GM19467 (cell line): ENCODE measurements around the gene PGBD2.
"Not testable (repeated sequence)": the region's sequence is repeated elsewhere in the genome, so short reads cannot be mapped to it uniquely, and the experiment has no call there.

Experiments
- ATAC-seq: cut with Tn5 transposase; IDR thresholded peaks from one replicate; pipeline ENCODE4 v1.9.1; 2021; ENCODE audit warnings: mild to moderate bottlenecking, moderate library complexity; ENCODE audit not compliant: unreplicated experiment

Gene PGBD2

DNA sequence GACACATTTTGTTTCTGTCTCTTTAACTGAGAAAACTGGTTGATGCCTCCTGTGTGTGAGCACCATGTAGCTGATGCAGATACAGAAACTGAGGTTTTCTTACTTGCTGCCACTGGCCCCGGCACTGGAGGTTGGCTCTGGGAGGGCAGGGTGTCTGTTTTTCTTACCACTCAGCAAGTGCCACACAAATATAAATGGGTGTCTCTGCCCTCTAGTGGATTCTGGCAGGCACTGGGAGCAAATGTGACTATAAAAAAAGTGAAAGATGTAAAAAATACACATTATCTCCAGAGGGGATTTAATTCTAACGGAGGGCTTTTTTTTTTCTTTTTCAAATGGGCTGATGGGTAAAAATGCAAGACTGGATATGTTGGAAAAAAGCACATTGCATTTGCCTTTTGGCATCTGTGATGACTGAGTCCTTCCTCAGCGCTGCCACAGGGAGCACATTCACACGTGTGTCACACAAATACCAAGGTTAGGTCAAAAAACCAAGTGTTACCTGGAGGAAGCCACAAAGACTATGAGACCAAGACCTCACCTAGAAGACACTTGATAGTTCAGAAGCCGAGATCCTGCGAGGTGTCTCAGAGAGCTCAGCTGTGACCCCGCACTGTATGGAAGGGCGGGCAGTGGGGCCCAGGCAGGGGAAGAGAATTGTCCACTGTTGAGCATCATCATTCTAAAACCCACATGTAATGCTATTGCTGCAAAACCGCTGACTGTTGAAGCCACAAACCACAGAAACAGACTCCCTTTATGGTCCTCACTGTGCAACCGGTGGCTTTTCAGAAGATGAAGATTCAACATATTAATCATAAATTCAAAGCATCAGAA lies 18.9 kb downstream of the PGBD2 start:
- ATAC-seq = peak; percentile 90

DNA sequence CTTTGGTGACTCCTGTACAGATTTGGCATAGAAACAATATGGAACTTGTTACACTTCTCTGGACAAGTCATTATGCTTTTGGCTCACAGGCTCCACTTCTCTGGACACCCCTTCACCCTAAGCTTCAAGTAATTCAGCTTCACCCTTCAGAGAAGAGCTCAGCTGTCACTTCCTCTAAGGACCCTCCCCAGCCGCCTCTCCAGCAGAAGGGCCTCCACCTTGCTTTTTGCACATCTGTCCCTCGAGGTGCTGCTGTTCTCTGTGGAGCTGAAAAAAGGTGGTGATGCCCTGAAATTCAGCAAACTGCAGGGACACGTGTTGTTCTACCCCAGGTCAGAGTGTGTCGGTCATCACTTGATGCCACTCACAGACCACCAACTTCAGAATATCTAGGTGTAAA lies 19.8 kb downstream of the PGBD2 start:
- ATAC-seq = not testable (repeated sequence)

DNA sequence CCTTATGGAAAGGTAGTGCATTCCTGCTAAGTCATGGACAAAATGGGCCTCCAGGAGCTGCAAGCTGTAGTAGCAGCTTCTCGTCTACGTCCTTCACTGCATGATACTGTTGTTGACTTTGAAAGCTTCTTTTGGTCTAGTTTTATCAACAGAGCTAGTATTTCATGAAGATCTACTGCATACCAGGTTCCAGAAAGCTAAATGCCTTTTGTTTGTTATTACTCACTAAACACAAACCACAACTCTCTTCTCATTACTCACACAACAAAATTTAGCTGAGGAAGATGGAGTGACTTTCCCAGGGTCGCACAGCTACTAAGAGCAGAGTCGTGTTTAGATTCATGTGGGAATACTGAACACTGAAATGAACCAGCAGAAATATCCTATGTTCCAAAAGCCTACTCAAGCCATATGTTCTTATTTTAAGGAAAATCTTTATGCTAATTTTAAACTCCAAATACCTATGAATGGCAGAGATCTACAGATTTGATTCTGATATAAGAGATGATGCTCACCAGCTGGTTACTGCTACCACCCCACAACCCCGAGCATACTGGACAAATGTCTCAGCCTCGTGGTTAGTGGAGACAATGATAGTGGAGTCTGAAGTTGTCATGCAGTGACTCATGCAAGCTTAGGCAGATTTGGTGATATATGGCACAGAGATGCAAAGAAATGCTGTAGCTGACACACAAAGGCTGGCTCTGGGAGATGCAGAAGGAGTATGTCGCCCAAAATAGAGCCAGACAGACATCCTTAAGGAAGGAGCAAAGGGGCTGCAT lies 20.6 kb downstream of the PGBD2 start:
- ATAC-seq = no peak

DNA sequence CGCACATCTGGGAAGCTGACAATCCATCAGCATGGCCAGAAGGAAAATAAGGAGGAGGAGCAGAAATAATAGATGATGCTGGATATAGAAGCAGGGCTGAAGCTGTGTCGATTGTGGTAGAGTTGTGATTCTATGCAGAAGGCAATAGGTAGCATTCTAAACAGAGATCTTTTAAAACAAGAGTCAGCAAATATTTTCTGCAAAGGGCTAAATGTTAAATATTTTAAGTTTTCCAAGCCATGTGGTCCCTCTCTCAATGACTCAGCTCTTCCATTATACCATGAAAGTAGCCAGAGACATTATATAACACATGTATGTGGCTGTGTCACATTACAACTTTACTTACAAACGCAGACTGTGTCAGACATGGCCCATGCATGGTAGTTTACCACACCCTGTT lies 21.2 kb downstream of the PGBD2 start:
- not testable (repeated sequence) for ATAC-seq

DNA sequence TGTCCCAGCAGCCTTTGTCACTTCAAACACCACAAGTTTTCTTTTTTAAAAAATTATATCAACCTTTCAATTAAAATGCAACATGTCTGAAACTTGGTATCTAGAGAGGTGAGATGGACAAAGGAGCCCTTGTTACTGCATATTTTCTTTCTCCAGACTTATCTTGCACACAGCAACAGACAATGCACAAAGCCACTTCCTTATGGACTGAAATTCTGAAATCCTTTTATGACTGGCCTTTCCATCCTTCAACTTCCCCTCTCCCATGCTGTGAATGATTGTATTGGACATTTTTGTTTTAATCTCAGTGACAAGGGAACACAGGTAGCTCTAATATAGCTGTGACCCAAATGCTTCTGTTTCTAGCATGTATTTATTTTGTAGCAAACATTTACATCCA lies 22.1 kb downstream of the PGBD2 start:
- not testable (repeated sequence) for ATAC-seq

DNA sequence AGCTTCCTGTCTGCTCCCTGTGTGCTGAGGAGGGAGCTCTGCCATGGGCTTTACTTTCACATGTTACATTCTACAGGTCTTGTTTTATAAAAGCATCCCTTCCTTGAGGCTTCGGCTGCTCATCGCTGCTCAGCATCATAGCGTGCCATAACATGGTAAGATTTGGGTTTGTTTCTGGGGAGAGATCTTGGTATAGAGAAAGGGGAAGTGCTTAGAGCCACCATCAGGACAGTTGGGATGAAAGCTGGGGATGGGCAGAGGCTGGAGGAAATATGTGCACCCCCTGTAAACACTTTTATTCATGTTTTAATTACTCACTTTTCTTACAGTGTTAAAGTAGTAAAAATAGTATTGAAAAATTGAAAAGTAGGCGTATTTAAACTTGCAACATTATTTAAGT lies 24.0 kb downstream of the PGBD2 start:
- ATAC-seq = not testable (repeated sequence)

DNA sequence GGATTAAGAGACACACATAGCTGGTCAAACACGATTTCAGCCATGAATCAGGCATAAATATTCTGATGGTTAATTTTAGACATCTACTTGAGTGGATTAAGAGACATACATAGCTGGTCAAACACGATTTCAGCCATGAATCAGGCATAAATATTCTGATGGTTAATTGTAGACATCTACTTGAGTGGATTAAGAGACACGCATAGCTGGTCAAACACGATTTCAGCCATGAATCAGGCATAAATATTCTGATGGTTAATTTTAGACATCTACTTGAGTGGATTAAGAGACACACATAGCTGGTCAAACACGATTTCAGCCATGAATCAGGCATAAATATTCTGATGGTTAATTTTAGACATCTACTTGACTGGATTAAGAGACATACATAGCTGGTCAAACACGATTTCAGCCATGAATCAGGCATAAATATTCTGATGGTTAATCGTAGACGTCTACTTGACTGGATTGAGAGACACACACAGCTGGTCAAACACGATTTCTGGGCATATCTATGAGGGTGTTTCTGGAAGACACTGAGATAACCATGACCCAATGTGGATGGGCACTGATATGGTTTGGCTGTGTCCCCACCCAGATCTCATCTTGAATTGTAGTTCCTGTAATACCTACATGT lies 32.3 kb downstream of the PGBD2 start:
- ATAC-seq = not testable (repeated sequence)

DNA sequence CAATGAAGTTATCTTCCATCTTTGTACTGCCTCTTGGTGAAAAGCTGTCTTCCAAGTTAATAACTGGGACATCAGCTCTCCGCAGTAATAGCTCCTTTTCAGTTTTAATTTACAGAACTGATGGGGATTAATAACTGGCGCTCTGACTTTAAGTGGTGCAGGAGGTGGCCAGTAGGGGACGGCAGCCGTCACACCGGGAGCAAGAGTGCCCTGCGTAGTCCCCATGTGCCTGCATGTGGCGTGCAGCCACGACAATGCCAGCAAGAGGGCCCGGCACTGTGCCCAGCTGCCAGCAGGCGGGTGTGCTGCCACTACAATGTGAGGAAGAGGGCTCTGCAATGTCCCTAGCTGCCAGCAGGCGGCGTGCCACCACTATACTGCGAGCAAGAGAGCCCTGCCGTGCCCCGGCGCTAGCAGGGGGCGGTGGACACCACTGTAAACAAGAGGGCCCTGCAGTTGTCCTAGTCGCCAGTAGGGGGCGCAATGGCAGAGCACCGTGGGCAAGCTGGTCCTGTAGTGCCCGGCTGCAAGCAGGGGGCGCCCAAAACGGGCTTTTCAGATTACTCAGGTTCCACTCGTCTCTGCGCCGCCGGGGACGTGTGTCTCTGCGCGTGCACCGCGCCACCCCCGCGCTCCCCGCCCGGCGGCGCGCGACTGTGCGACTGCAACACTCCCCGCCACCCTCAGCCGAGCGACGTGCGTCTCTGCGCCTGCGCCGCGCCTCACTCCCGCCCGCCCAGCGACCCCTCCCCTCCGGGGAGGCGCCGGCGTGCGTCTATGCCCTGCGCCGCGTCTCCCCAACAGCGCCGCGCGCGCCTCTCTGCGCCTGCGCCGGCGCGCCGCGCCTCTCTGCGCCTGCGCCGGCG lies 38.3 kb downstream of the PGBD2 start:
- not testable (repeated sequence) for ATAC-seq

DNA sequence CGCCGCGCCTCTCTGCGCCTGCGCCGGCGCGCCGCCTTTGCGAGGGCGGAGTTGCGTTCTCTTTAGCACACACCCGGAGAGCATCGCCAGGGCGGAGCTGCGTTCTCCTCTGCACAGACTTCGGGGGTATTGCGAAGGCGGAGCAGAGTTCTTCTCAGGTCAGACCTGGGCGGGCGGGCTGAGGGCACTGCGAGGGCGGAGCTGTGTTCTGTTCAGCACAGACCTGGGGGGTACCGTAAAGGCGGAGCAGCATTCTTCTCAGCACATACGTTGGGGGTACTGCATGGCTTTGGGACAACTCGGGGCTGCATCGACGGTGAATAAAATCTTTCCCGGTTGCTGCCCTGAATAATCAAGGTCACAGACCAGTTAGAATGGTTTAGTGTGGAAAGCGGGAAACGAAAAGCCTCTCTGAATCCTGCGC lies 39.0 kb downstream of the PGBD2 start:
- ATAC-seq = not testable (repeated sequence)

DNA sequence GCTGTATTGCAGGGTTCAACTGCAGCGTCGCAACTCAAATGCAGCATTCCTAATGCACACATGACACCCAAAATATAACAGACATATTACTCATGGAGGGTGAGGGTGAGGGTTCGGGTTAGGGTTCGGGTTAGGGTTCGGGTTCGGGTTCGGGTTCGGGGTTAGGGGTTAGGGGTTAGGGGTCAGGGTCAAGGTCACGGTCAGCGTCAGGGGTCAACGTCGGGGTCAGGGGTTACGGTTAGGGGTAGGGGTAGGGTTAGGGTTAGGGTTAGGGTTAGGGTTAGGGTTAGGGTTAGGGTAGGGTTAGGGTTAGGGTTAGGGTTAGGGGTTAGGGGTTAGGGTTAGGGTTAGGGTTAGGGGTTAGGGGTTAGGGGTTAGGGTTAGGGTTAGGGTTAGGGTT lies 39.4 kb downstream of the PGBD2 start:
- not testable (repeated sequence) for ATAC-seq

DNA sequence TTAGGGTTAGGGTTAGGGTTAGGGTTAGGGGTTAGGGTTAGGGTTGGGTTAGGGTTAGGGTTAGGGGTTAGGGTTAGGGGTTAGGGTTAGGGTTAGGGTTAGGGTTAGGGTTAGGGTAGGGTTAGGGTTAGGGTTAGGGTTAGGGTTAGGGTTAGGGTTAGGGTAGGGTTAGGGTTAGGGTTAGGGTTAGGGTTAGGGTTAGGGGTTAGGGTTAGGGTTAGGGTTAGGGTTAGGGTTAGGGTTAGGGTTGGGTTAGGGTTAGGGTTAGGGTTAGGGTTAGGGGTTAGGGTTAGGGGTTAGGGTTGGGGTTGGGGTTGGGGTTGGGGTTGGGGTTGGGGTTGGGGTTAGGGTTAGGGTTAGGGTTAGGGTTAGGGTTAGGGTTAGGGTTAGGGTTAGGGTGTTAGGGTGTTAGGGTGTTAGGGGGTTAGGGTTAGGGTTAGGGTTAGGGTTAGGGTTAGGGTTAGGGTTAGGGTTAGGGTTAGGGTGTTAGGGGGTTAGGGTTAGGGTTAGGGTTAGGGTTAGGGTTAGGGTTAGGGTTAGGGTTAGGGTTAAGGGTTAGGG lies 39.9 kb downstream of the PGBD2 start:
- not testable (repeated sequence) for ATAC-seq
